KMS-11 (cell line): ENCODE results near the gene MRPL3.

Experiments used
- H2AFZ ChIP-seq: fragments of 200-600 bp; sonication (generic); 2 replicates; pipeline ENCODE4 v1.6.1; 2016; ENCODE audit warnings: antibody characterized with exemption, mixed run types, low read depth
- H3K27ac ChIP-seq: fragments of 200-600 bp; sonication (generic); 2 replicates; pipeline ENCODE4 v1.6.1; 2016; ENCODE audit warnings: mild to moderate bottlenecking, mixed run types
- H3K27me3 ChIP-seq: fragments of 200-600 bp; sonication (generic); 2 replicates; pipeline ENCODE4 v1.6.1; 2017; ENCODE audit warnings: mild to moderate bottlenecking, low read depth, mixed run types, moderate library complexity; ENCODE audit not compliant: insufficient read depth
- H3K36me3 ChIP-seq: fragments of 200-600 bp; sonication (generic); 2 replicates; pipeline ENCODE4 v1.6.1; 2017; ENCODE audit warnings: mild to moderate bottlenecking, mixed run types; ENCODE audit not compliant: insufficient read depth
- H3K4me1 ChIP-seq: fragments of 200-600 bp; sonication (generic); 2 replicates; pipeline ENCODE4 v1.6.1; 2016; ENCODE audit warnings: mild to moderate bottlenecking, low read depth, mixed run types; ENCODE audit not compliant: poor library complexity, severe bottlenecking
- H3K4me2 ChIP-seq: fragments of 200-600 bp; sonication (generic); 2 replicates; pipeline ENCODE4 v1.7.0; 2016; ENCODE audit warnings: mild to moderate bottlenecking, mixed run types
- H3K4me3 ChIP-seq: fragments of 200-600 bp; sonication (generic); IDR thresholded peaks from 2 replicates; pipeline ENCODE4 v1.6.1; 2017; ENCODE audit warnings: low read depth, low read length, mixed read lengths; ENCODE audit not compliant: insufficient read depth
- H3K79me2 ChIP-seq: fragments of 200-600 bp; sonication (generic); 2 replicates; pipeline ENCODE4 v1.6.1; 2016; ENCODE audit warnings: low read depth, mixed run types; ENCODE audit not compliant: insufficient read depth
- H3K9ac ChIP-seq: fragments of 200-600 bp; sonication (generic); 2 replicates; pipeline ENCODE4 v1.6.1; 2016; ENCODE audit warnings: mild to moderate bottlenecking, mixed run types
- H4K20me1 ChIP-seq: fragments of 200-600 bp; sonication (generic); 2 replicates; pipeline ENCODE4 v1.6.1; 2016; ENCODE audit warnings: mild to moderate bottlenecking, mixed run types; ENCODE audit not compliant: insufficient read depth
- CTCF ChIP-seq: fragments of 200-600 bp; sonication (generic); conservative IDR thresholded peaks from 2 replicates; pipeline ENCODE4 v1.6.1; 2017; ENCODE audit warnings: low read depth, mild to moderate bottlenecking, antibody characterized with exemption, low read length, moderate library complexity, mixed read lengths

The MRPL3 gene

GRCh38 chr3:131421957-131422498 lies 80.7 kb downstream of the MRPL3 start:
- peak overlapping the region; percentile 47; the same call in 1 of the 2 replicates for H2AFZ ChIP-seq

GRCh38 chr3:131421301-131421700 lies 81.5 kb downstream of the MRPL3 start:
- no peak for TF ChIP-seq CTCF
- no peaks in the 10 kb centered on the region for H3K79me2 ChIP-seq
- no peak overlapping the region for H2AFZ ChIP-seq
- H3K36me3 ChIP-seq: no peaks in the 10 kb centered on the region
- 0 out of 2 replicates have a peak overlapping the region, but pooled peaks have one; percentile 1 for H3K4me2 ChIP-seq
- H3K9ac ChIP-seq: no peak overlapping the region
- no peaks in the 10 kb centered on the region for H4K20me1 ChIP-seq
- no peak overlapping the region for H3K27ac ChIP-seq
- H3K4me3 ChIP-seq: no peak overlapping the region
- no peaks in the 10 kb centered on the region for H3K27me3 ChIP-seq
- H3K4me1 ChIP-seq: peaks cover 22% of the 10 kb centered on the region

More at GRCh38 chr3:131421957-131422498, 80.7 kb downstream of the MRPL3 start:
- Histone ChIP-seq H3K27ac (no peak overlapping the region), H3K4me3 (no peak overlapping the region), H3K4me1 (peaks cover 22% of the 10 kb centered on the region), H3K9ac (no peak overlapping the region), H3K27me3 (no peaks in the 10 kb centered on the region), H3K79me2 (no peaks in the 10 kb centered on the region), H3K36me3 (no peaks in the 10 kb centered on the region), H4K20me1 (no peaks in the 10 kb centered on the region), H3K4me2 (peak overlapping the region; percentile 1; the same call in 1 of the 2 replicates)
- no peak for TF ChIP-seq CTCF

GRCh38 chr3:131417751-131418150 lies 85.0 kb downstream of the MRPL3 start:
- no peaks in the 10 kb centered on the region for H3K79me2 ChIP-seq
- H3K9ac ChIP-seq: no peak overlapping the region
- no peak for TF ChIP-seq CTCF
- H3K4me3 ChIP-seq: no peak overlapping the region
- H4K20me1 ChIP-seq: no peaks in the 10 kb centered on the region
- peaks cover 19% of the 10 kb centered on the region for H3K4me1 ChIP-seq
- no peaks in the 10 kb centered on the region for H3K27me3 ChIP-seq
- no peak overlapping the region for H3K27ac ChIP-seq
- no peaks in the 10 kb centered on the region for H3K36me3 ChIP-seq
- H3K4me2 ChIP-seq: no peak overlapping the region
- H2AFZ ChIP-seq: no peak overlapping the region
